ENCODE data around the gene ASB10. TPM values are rescaled to one million over a fixed set of nuclear protein-coding genes. Genes with fewer than 3 reads are reported as not detected.

Gene ASB10
- total and polyA plus RNA-seq, 2 of the 4 experiments (the other 2 are of a cell fraction) = not detected

- H3K14ac ChIP-seq (replicated peaks; ENCODE audit: low read depth, low read length) = no peak overlapping the region
- no peak overlapping the region for H3K4me2 ChIP-seq (ENCODE audit: low read depth, low read length)
- H3K18ac ChIP-seq (ENCODE audit: low read depth, low read length) = no peak overlapping the region
- H2BK15ac ChIP-seq (ENCODE audit: low read depth, low read length) = no peak overlapping the region
- H4K8ac ChIP-seq (ENCODE audit: low read depth in 2 of 2, low read length in 2 of 2) = no peak overlapping the region
- no peak overlapping the region for H3K9ac ChIP-seq (ENCODE audit: low read depth, low read length)
- H3K4me1 ChIP-seq (ENCODE audit: control insufficient read depth, insufficient read depth, low read length) = no peaks in the 10 kb centered on the region
- no peak overlapping the region for H4K91ac ChIP-seq (ENCODE audit: insufficient read depth, low read depth, low read length)
- H3K4me3 ChIP-seq (ENCODE audit: insufficient read depth, low read depth, low read length) = no peak overlapping the region
- in situ Hi-C loops (cut with MboI; ENCODE audit: low sequenced_read_pairs) (no loop called here), intact Hi-C loops (cut with micrococcal nuclease) (no loop called here), dilution Hi-C loops (cut with HindIII; ENCODE audit: low sequenced_read_pairs, unreplicated experiment) (no loop called here)
- H2AK9ac ChIP-seq (replicated peaks; ENCODE audit: low read depth, low read length, poor library complexity) = no peak overlapping the region
- no peak overlapping the region for H2AK5ac ChIP-seq (ENCODE audit: low read depth, low read length)
- ChIA-PET CTCF (no interaction called here), POLR2A (ENCODE audit: unreplicated experiment) (no interaction called here)
- BruUV-seq (replicated peaks) = no TSS peak
- no peak overlapping the region for H2BK20ac ChIP-seq (ENCODE audit: low read depth, low read length)
- no peak overlapping the region for H2BK120ac ChIP-seq (ENCODE audit: low read depth, low read length)
- no peak overlapping the region for H2AFZ ChIP-seq (replicated peaks; ENCODE audit: low read length, poor library complexity)
- no peak overlapping the region for H2BK5ac ChIP-seq (ENCODE audit: low read depth, low read length, poor library complexity, severe bottlenecking)
- peaks cover 92% of the 10 kb centered on the region for H3K27me3 ChIP-seq (ENCODE audit: control insufficient read depth, insufficient read depth, low read length)
- H3K79me1 ChIP-seq (ENCODE audit: low read depth in 1 of 2, low read length in 2 of 2) = no peaks in the 10 kb centered on the region
- no peak for TF ChIP-seq FOS (IDR thresholded peaks at IDR 0.05; ENCODE audit: low read depth, low read length)
- no peak for TF ChIP-seq RAD21 (IDR thresholded peaks at IDR 0.05; ENCODE audit: low read length)
- no peak for TF ChIP-seq BHLHE40 (IDR thresholded peaks at IDR 0.05; ENCODE audit: low read depth, low read length)
- no peak for TF ChIP-seq RFX5 (IDR thresholded peaks at IDR 0.05; ENCODE audit: low read depth, low read length)
- TF ChIP-seq NFE2L2 (IDR thresholded peaks at IDR 0.05; ENCODE audit: low read depth, low read length) = no peak
- TF ChIP-seq RCOR1 (IDR thresholded peaks at IDR 0.05; ENCODE audit: insufficient replicate concordance, low read length) = no peak
- TF ChIP-seq POLR2A (IDR thresholded peaks at IDR 0.05; ENCODE audit: low read depth, low read length) = no peak
- no peak for TF ChIP-seq USF2 (IDR thresholded peaks at IDR 0.05; ENCODE audit: low read depth, low read length)
- TF ChIP-seq ELK1 (IDR thresholded peaks at IDR 0.05; ENCODE audit: borderline replicate concordance, low read depth, low read length) = no peak
- no peak for TF ChIP-seq SMC3 (IDR thresholded peaks at IDR 0.05; ENCODE audit: low read depth, low read length)
- TF ChIP-seq MXI1 (IDR thresholded peaks at IDR 0.05; ENCODE audit: borderline replicate concordance, low read depth, low read length) = no peak
- TF ChIP-seq, protein P1, sequence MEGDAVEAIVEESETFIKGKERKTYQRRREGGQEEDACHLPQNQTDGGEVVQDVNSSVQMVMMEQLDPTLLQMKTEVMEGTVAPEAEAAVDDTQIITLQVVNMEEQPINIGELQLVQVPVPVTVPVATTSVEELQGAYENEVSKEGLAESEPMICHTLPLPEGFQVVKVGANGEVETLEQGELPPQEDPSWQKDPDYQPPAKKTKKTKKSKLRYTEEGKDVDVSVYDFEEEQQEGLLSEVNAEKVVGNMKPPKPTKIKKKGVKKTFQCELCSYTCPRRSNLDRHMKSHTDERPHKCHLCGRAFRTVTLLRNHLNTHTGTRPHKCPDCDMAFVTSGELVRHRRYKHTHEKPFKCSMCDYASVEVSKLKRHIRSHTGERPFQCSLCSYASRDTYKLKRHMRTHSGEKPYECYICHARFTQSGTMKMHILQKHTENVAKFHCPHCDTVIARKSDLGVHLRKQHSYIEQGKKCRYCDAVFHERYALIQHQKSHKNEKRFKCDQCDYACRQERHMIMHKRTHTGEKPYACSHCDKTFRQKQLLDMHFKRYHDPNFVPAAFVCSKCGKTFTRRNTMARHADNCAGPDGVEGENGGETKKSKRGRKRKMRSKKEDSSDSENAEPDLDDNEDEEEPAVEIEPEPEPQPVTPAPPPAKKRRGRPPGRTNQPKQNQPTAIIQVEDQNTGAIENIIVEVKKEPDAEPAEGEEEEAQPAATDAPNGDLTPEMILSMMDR (conservative IDR thresholded peaks at IDR 0.05; ENCODE audit: low read depth, low read length) = no peak
- TF ChIP-seq MAZ (IDR thresholded peaks at IDR 0.05; ENCODE audit: borderline replicate concordance, low read depth, low read length) = no peak
- no peak for TF ChIP-seq MAFK (IDR thresholded peaks at IDR 0.05; ENCODE audit: low read depth, low read length)
- no peak for TF ChIP-seq CHD1 (IDR thresholded peaks at IDR 0.05; ENCODE audit: low read depth, low read length)
- TF ChIP-seq CEBPB (IDR thresholded peaks at IDR 0.05; ENCODE audit: low read depth, low read length) = no peak
- WGBS, 2 experiments (ENCODE audit: extremely low coverage in 2 of 2, insufficient read length in 1 of 2) = 40% methylated on average over 1 of the region's 3 CpGs; no CpG with 5 or more reads in 1 of the 2 experiments
- no peaks in the 10 kb centered on the region for H3K9me3 ChIP-seq (ENCODE audit: control insufficient read depth, insufficient read depth, low read length)
- no peak overlapping the region for H4K5ac ChIP-seq (ENCODE audit: low read depth, low read length)
- DNase-seq (no peak), ATAC-seq (ENCODE audit: low read depth) (no peak)
- no peak overlapping the region for H3K23ac ChIP-seq (ENCODE audit: low read depth, low read length)
- no peak overlapping the region for H3K4ac ChIP-seq (ENCODE audit: low read depth, low read length)
- no peak overlapping the region for H3K56ac ChIP-seq (ENCODE audit: extremely low read depth, insufficient read depth, low read length)
- H3K36me3 ChIP-seq (ENCODE audit: control insufficient read depth, insufficient read depth, low read length) = no peaks in the 10 kb centered on the region
- H4K20me1 ChIP-seq (ENCODE audit: insufficient read depth, low read length) = no peaks in the 10 kb centered on the region
- no peaks in the 10 kb centered on the region for H3K9me1 ChIP-seq (ENCODE audit: insufficient read depth, low read length)
- no peak overlapping the region for H3K27ac ChIP-seq (ENCODE audit: insufficient read depth, low read length)
Observed at GRCh38 chr7:151201344-151201743, 14.3 kb upstream of the ASB10 start.

Measured in IMR-90 (cell line).